Mesenteric fat pad (tissue), 1 donor: ENCODE results near the gene SIX4. TPM values are rescaled to one million over a fixed set of nuclear protein-coding genes. Genes with fewer than 3 reads are reported as not detected.

ENCODE experiments used
- DNase-seq: peaks from one replicate; pipeline ENCODE4 v3.0.0-alpha.2; 2020; ENCODE audit warnings: low spot score
- total RNA-seq: library from RNA; stranded (reverse); fragmentation: NEBNext Ultra II Directional; extraction: Animal tissue kit (Norgen Biotek cat#: 25700); gene quantifications from one replicate; pipeline ENCODE4 v1.2.1, GENCODE V29; 2021
- donor health status: DM: yes; HTN: yes; CAD: no.

SIX4 gene
- total RNA-seq, 1 donor from 2014 or later = 1.9 TPM

- DNase-seq = no peak
These were observed 61.2 kb downstream of the SIX4 start for GRCh38 chr14:60662982-60663381.

- DNase-seq = no peak
These were observed 62.4 kb downstream of the SIX4 start for GRCh38 chr14:60661721-60662120.

Other genes with a start within 250 kb of the SIX4 start
- gene C14orf39, start 238.3 kb downstream of the SIX4 start, total RNA-seq = 0.10 TPM
- gene SIX6, start 215.2 kb downstream of the SIX4 start, total RNA-seq = not detected
- 2.6 TPM for gene SIX1, start 74.9 kb downstream of the SIX4 start, total RNA-seq
- gene MNAT1, start 10.4 kb upstream of the SIX4 start, total RNA-seq = 31.8 TPM